ENCODE results near the gene HGD. TPM values are rescaled to one million over a fixed set of nuclear protein-coding genes. Genes with fewer than 3 reads are reported as not detected.

The HGD gene
- total and polyA plus RNA-seq, 12 donors, result 0.32 to 2.2 (median 0.72) TPM; not detected in 1

DNA sequence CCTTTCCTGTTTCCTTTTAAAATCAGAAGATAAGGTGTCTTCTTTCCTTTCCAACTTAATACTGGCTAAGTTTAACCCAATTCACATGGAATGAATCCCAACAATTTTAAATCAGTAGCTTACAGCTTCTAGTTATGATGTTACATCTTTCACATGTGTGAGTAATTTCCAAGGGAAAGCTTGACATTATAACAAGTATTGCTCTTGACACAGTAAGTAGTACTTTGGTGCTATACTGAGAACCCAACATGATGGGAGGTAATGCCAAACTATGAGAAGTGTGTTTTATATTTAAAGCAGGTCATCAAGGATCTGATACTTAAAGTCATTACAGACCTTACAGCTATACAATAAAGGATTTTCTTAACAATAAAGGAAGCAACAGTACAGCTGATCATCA is 31.2 kb upstream of the HGD start:
- Histone ChIP-seq H3K4me3 (no peak overlapping the region), H3K27me3 (no peaks in the 10 kb centered on the region), H3K4me1 (replicated peaks in 1 of 2) (peaks cover 0 to 12% of the 10 kb centered on the region in 2 donors), H3K9me3 (replicated peaks in 1 of 3) (no peaks in the 10 kb centered on the region), H3K27ac (no peak overlapping the region), H3K36me3 (replicated peaks in 1 of 2) (no peaks in the 10 kb centered on the region)
- DNase-seq, result no peak
- TF ChIP-seq, protein P1, sequence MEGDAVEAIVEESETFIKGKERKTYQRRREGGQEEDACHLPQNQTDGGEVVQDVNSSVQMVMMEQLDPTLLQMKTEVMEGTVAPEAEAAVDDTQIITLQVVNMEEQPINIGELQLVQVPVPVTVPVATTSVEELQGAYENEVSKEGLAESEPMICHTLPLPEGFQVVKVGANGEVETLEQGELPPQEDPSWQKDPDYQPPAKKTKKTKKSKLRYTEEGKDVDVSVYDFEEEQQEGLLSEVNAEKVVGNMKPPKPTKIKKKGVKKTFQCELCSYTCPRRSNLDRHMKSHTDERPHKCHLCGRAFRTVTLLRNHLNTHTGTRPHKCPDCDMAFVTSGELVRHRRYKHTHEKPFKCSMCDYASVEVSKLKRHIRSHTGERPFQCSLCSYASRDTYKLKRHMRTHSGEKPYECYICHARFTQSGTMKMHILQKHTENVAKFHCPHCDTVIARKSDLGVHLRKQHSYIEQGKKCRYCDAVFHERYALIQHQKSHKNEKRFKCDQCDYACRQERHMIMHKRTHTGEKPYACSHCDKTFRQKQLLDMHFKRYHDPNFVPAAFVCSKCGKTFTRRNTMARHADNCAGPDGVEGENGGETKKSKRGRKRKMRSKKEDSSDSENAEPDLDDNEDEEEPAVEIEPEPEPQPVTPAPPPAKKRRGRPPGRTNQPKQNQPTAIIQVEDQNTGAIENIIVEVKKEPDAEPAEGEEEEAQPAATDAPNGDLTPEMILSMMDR (IDR thresholded peaks at IDR 0.05), result no peak
- no peak for TF ChIP-seq POLR2A (IDR thresholded peaks at IDR 0.05)
- intact Hi-C loops (cut with DNase I), result no loop called here

DNA sequence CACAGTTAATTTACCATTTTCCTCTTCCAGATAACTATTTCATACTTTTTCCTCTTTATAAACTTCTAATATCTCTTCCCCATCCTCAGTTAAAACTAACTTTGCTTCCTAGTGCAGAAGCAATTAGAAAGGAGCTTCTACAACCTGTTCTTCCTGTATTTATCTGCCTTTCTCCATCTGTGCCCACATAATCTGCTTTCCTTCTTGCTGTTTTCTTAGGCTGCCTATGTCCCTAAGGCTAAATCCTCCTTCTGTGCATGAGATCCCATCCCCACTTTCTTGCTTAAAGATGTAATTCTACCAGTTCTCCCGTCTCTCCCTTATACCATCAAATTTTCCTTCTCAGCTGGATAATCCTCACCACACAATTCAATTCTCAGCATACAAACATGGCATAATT is 28.3 kb upstream of the HGD start:
- intact Hi-C loops (cut with DNase I), result no loop called here
- H3K27ac ChIP-seq, result no peak overlapping the region
- H3K9me3 ChIP-seq (replicated peaks in 1 of 3), result no peaks in the 10 kb centered on the region
- H3K4me3 ChIP-seq, result no peak overlapping the region
- no peaks in the 10 kb centered on the region for H3K36me3 ChIP-seq (replicated peaks in 1 of 2)
- no peaks in the 10 kb centered on the region for H3K27me3 ChIP-seq
- 84 to 98% (median 94%) methylated on average over 1 of the region's 1 CpG for WGBS, 4 donors
- peaks cover 0 to 12% of the 10 kb centered on the region in 2 donors for H3K4me1 ChIP-seq (replicated peaks in 1 of 2)
- DNase-seq, result no peak
- TF ChIP-seq, protein P1 (IDR thresholded peaks at IDR 0.05), result no peak
- no peak for TF ChIP-seq POLR2A (IDR thresholded peaks at IDR 0.05)

GRCh38 chr3:120708408-120708807 is 26.4 kb upstream of the HGD start:
- Histone ChIP-seq H3K27me3 (no peaks in the 10 kb centered on the region), H3K4me1 (replicated peaks in 1 of 2) (peaks cover 0 to 12% of the 10 kb centered on the region in 2 donors), H3K36me3 (replicated peaks in 1 of 2) (no peaks in the 10 kb centered on the region), H3K4me3 (no peak overlapping the region), H3K27ac (no peak overlapping the region), H3K9me3 (replicated peaks in 1 of 3) (no peaks in the 10 kb centered on the region)
- TF ChIP-seq, protein P1 (IDR thresholded peaks at IDR 0.05), result no peak
- no peak for TF ChIP-seq POLR2A (IDR thresholded peaks at IDR 0.05)
- intact Hi-C loops (cut with DNase I), result no loop called here
- no peak for DNase-seq

DNA sequence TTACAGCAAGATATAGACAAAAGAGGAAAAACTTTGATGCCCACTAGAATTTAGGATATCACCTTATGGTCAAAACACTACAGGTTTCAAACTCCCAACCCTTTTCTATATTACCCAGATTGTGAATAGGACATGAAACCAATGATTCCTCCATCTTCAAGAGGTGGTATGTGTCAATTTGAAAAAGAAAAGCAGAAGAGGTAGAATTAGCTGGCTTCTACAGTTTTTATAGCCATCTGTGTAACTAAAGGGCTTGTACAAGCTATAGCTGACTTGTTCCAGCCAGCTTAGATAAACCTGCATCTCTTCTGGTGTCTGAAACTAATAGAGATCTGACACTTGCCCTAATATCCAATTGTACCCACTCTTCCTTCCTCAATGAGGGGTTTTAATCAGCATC is 24.9 kb upstream of the HGD start:
- no peaks in the 10 kb centered on the region for H3K27me3 ChIP-seq
- no peaks in the 10 kb centered on the region for H3K4me1 ChIP-seq (replicated peaks in 1 of 2)
- no peaks in the 10 kb centered on the region for H3K36me3 ChIP-seq (replicated peaks in 1 of 2)
- no peaks in the 10 kb centered on the region for H3K9me3 ChIP-seq (replicated peaks in 1 of 3)
- no peak overlapping the region for H3K4me3 ChIP-seq
- TF ChIP-seq, protein P1 (IDR thresholded peaks at IDR 0.05), result no peak
- TF ChIP-seq POLR2A (IDR thresholded peaks at IDR 0.05), result no peak
- intact Hi-C loops (cut with DNase I), result no loop called here
- H3K27ac ChIP-seq, result no peak overlapping the region
- no peak for DNase-seq
